GM19455 (cell line): ENCODE measurements around the gene PACS2.

Experiments used
- ATAC-seq: cut with Tn5 transposase; IDR thresholded peaks from one replicate; pipeline ENCODE4 v1.9.1; 2021; ENCODE audit not compliant: unreplicated experiment

Gene PACS2

GRCh38 chr14:105398726-105399465 is 84.3 kb downstream of the PACS2 start:
- peak; percentile 29 for ATAC-seq

- no peak for ATAC-seq
Measured at GRCh38 chr14:105399466-105399775, 84.9 kb downstream of the PACS2 start.

- ATAC-seq, result no peak
Measured at GRCh38 chr14:105400016-105400415, 85.5 kb downstream of the PACS2 start.

- no peak for ATAC-seq
Measured at GRCh38 chr14:105401699-105402098, 87.2 kb downstream of the PACS2 start.

- no peak for ATAC-seq
Measured at GRCh38 chr14:105408592-105408991, 94.0 kb downstream of the PACS2 start.

GRCh38 chr14:105409364-105409763 is 94.8 kb downstream of the PACS2 start:
- no peak for ATAC-seq

GRCh38 chr14:105410642-105411016 is 96.1 kb downstream of the PACS2 start:
- ATAC-seq, result no peak

GRCh38 chr14:105411017-105411941 is 96.7 kb downstream of the PACS2 start:
- ATAC-seq, result no peak

- ATAC-seq, result no peak
Measured at GRCh38 chr14:105411985-105412770, 97.6 kb downstream of the PACS2 start.

GRCh38 chr14:105412771-105413543 is 98.4 kb downstream of the PACS2 start:
- ATAC-seq, result no peak

- ATAC-seq, result no peak
Measured at GRCh38 chr14:105413544-105413886, 99.0 kb downstream of the PACS2 start.

GRCh38 chr14:105414456-105415371 is 100.2 kb downstream of the PACS2 start:
- ATAC-seq, result peak; percentile 62

GRCh38 chr14:105415481-105416428 is 101.2 kb downstream of the PACS2 start:
- ATAC-seq, result no peak

GRCh38 chr14:105416671-105417070 is 102.1 kb downstream of the PACS2 start:
- ATAC-seq, result no peak

GRCh38 chr14:105417690-105418121 is 103.2 kb downstream of the PACS2 start:
- ATAC-seq, result no peak

- no peak for ATAC-seq
Measured at GRCh38 chr14:105418269-105419194, 104.0 kb downstream of the PACS2 start.
